ENCODE results near the gene E2F7. TPM values are rescaled to one million over a fixed set of nuclear protein-coding genes. Genes with fewer than 3 reads are reported as not detected.

E2F7 gene
- total and polyA plus RNA-seq, 2 of the 8 experiments (the other 6 are each of a cell fraction or from before 2014, with no cell fraction given), result 8.8 to 18.5 TPM

- H2BK5ac ChIP-seq (ENCODE audit: low read depth, low read length), result no peak overlapping the region
- TF ChIP-seq EZH2 (IDR thresholded peaks at IDR 0.05; ENCODE audit: low read depth, low read length, severe bottlenecking), result no peak
- TF ChIP-seq RAD21 (IDR thresholded peaks at IDR 0.05 in 1 of 2, conservative IDR thresholded peaks at IDR 0.05 in 1 of 2; ENCODE audit: low read depth in 2 of 2, low read length in 2 of 2), result no peak
- TF ChIP-seq NRF1 (IDR thresholded peaks at IDR 0.05; ENCODE audit: low read depth, low read length), result no peak
- TF ChIP-seq TAF1 (IDR thresholded peaks at IDR 0.05; ENCODE audit: low read depth, low read length), result no peak
- no peak for TF ChIP-seq RFX5 (IDR thresholded peaks at IDR 0.05; ENCODE audit: borderline replicate concordance, low read depth, low read length)
Measured at GRCh38 chr12:77047341-77048109, 17.8 kb downstream of the E2F7 start.

More at GRCh38 chr12:77047341-77048109, 17.8 kb downstream of the E2F7 start:
- DNase-seq (ENCODE audit: low read depth in 1 of 2, low spot score in 2 of 2), result no peak
- Histone ChIP-seq H4K8ac (ENCODE audit: extremely low read depth, insufficient read depth, low read length) (no peak overlapping the region), H2BK15ac (ENCODE audit: low read length) (no peak overlapping the region), H3K18ac (ENCODE audit: extremely low read depth, low read length) (no peak overlapping the region), H2AK5ac (ENCODE audit: low read depth, low read length) (no peak overlapping the region), H2AFZ (ENCODE audit: low read length) (no peak overlapping the region), H3K27me3 (replicated peaks in 1 of 4; ENCODE audit: control insufficient read depth in 3 of 4, extremely low read depth in 1 of 4, insufficient read depth in 3 of 4, low read length in 3 of 4) (no peaks in the 10 kb centered on the region), H3K4me3 (ENCODE audit: extremely low read depth in 1 of 4, insufficient read depth in 2 of 4, low read depth in 3 of 4, low read length in 4 of 4) (no peak overlapping the region), H3K36me3 (ENCODE audit: control insufficient read depth in 2 of 4, insufficient read depth in 4 of 4, low read length in 3 of 4) (peaks cover 18 to 68% (median 56%) of the 10 kb centered on the region in 4 experiments; a peak in 7 of 8 replicates), H3K9ac (replicated peaks in 1 of 4; ENCODE audit: extremely low read depth in 1 of 4, low read depth in 3 of 4, low read length in 3 of 4) (no peak overlapping the region), H3K14ac (ENCODE audit: insufficient read length) (no peak overlapping the region), H2BK12ac (ENCODE audit: low read depth, low read length) (no peak overlapping the region), H4K5ac (ENCODE audit: insufficient read length, low read depth, low read length) (no peak overlapping the region), H4K20me1 (replicated peaks in 1 of 2; ENCODE audit: control insufficient read depth in 1 of 2, insufficient read depth in 2 of 2, low read length in 2 of 2) (peaks cover 2 to 3% of the 10 kb centered on the region in 2 experiments), H3K4me1 (replicated peaks in 1 of 4; ENCODE audit: control insufficient read depth in 3 of 4, insufficient read depth in 4 of 4, low read length in 3 of 4) (no peaks in the 10 kb centered on the region), H4K91ac (replicated peaks; ENCODE audit: insufficient read length, low read length) (no peak overlapping the region), H3K56ac (replicated peaks; ENCODE audit: insufficient read length, low read depth, low read length) (no peak overlapping the region), H3K9me3 (ENCODE audit: insufficient read depth in 2 of 2, low read depth in 1 of 2, low read length in 1 of 2) (no peaks in the 10 kb centered on the region), H3K4me2 (ENCODE audit: insufficient read depth in 1 of 2, low read depth in 2 of 2, low read length in 2 of 2) (no peak overlapping the region), H3K79me1 (ENCODE audit: low read depth, low read length) (no peaks in the 10 kb centered on the region), H3K4ac (replicated peaks; ENCODE audit: insufficient read length, low read depth, low read length) (no peak overlapping the region), H3K27ac (ENCODE audit: low read depth, low read length) (no peak overlapping the region), H3K79me2 (ENCODE audit: control insufficient read depth in 1 of 2, insufficient read depth in 2 of 2, low read length in 2 of 2) (0 out of 4 replicates have a peak, but pooled peaks cover 0 to 2% of the 10 kb centered on the region in 2 experiments), H2BK20ac (ENCODE audit: low read length) (no peak overlapping the region), H2BK120ac (replicated peaks; ENCODE audit: low read depth, low read length) (no peak overlapping the region), H3K23ac (ENCODE audit: insufficient read length) (no peak overlapping the region), H3K23me2 (ENCODE audit: low read depth, low read length) (no peaks in the 10 kb centered on the region)
- no peak for FAIRE-seq
- ChIA-PET POLR2A (ENCODE audit: partially characterized antibody) (interaction anchor here (1.2 to 4.5 kb wide), 3 partner anchors 12 to 224 kb away, joined by 3 to 20 read pairs (median 3); no protein-coding TSS in a partner anchor), CTCF (ENCODE audit: partially characterized antibody) (interaction anchor here (0.7 to 4.5 kb wide), 9 partner anchors 13 to 639 kb away, joined by 3 to 34 read pairs (median 4); no protein-coding TSS in a partner anchor)
- WGBS, 2 experiments (ENCODE audit: extremely low coverage in 1 of 2, insufficient coverage in 1 of 2, insufficient read length in 1 of 2, insufficient replicate concordance in 2 of 2, low coverage in 1 of 2, low lambda C conversion rate in 2 of 2, missing lambda C conversion rate in 1 of 2), result 92% methylated on average over 6 of the region's 6 CpGs; no CpG with 5 or more reads in 1 of the 2 experiments

Measured in H1 (cell line).